Upper lobe of left lung (tissue), 6 donors: ENCODE results near the gene DCTN4. TPM values are rescaled to one million over a fixed set of nuclear protein-coding genes. Genes with fewer than 3 reads are reported as not detected.

Experiments used
- ATAC-seq, 2 donors: fragments of 200-7000 bp; cut with Tn5 transposase; one replicate each; pipeline ENCODE4 v1.9.1; 2022; ENCODE audit warnings: mild to moderate bottlenecking in 2 of 2, moderate library complexity in 2 of 2; ENCODE audit not compliant: low FRiP score in 2 of 2
- DNase-seq, 2 donors: peaks; one replicate each; pipeline ENCODE4 v3.0.0-alpha.2; 2019 to 2020
- H3K27ac ChIP-seq, 4 donors: fragments of 200-600 bp; sonication (generic); one replicate each; pipeline ENCODE4 v1.5.1; 2016 to 2019
- H3K27me3 ChIP-seq, 4 donors: fragments of 200-600 bp; sonication (generic); one replicate each; pipeline ENCODE4 v1.5.1; 2017 to 2019
- H3K36me3 ChIP-seq, 4 donors: fragments of 200-600 bp; sonication (generic); one replicate each; pipeline ENCODE4 v1.5.1; 2016 to 2019
- H3K4me1 ChIP-seq, 4 donors: fragments of 200-600 bp; sonication (generic); one replicate each; pipeline ENCODE4 v1.5.1; 2018 to 2019
- H3K4me3 ChIP-seq, 4 donors: fragments of 200-600 bp; sonication (generic); one replicate each; pipeline ENCODE4 v1.5.1; 2017 to 2019; ENCODE audit warnings: mild to moderate bottlenecking in 2 of 4, moderate library complexity in 1 of 4
- H3K9me3 ChIP-seq, 4 donors: fragments of 200-600 bp; sonication (generic); one replicate each; pipeline ENCODE4 v1.5.1; 2018 to 2019
- CTCF ChIP-seq, 6 experiments: fragments of 450-650 bp in 4 of 6; fragments of 200-600 bp in 2 of 6; sonication (generic) in 2 of 6; IDR thresholded peaks; one replicate each; pipeline ENCODE4 v1.5.1; 2016 to 2019; ENCODE audit warnings: antibody characterized with exemption in 6 of 6
- EP300 ChIP-seq, 4 donors: sonication (generic); formaldehyde crosslinking; IDR thresholded peaks; one replicate each; pipeline ENCODE4 v1.5.1; 2017; ENCODE audit warnings: antibody characterized with exemption in 4 of 4, control low read depth in 2 of 4
- POLR2A ChIP-seq, 4 donors: fragments of 450-650 bp; IDR thresholded peaks; one replicate each; pipeline ENCODE4 v1.5.1; 2016 to 2017; ENCODE audit warnings: antibody characterized with exemption in 4 of 4, mild to moderate bottlenecking in 2 of 4
- POLR2AphosphoS5 ChIP-seq, 2 donors: sonication (generic); formaldehyde crosslinking; IDR thresholded peaks; one replicate each; pipeline ENCODE4 v1.5.1; 2017; ENCODE audit warnings: antibody characterized with exemption in 2 of 2
- WGBS, 2 donors: methylation state at CpG; one replicate each; pipeline ENCODE4 v1.1.5; 2017 to 2018; 5-methylcytosine and 5-hydroxymethylcytosine counted together
- total RNA-seq, 6 donors: library from RNA; depleted of rRNA in 4 of 6; stranded (reverse); fragments of >200 nt in 4 of 6; gene quantifications; one replicate each; pipeline versions ENCODE4 v1.1.0 to v1.2.1, GENCODE V29; 2016 to 2021
- donor health status: DM: no; HTN: no; CAD: no; lungs with moderate emphysema.
- donor health status: DM: no; HTN: yes; CAD: no; lungs with severe emphysema.

DCTN4 gene
- total RNA-seq, 6 donors from 2014 or later = 37.8 to 111 (median 71.4) TPM

- WGBS, 2 donors = 65% methylated on average over 4 of the region's 4 CpGs
- Histone ChIP-seq H3K4me3 (no peak overlapping the region), H3K4me1 (peaks cover 15 to 32% (median 21%) of the 10 kb centered on the region in 4 donors), H3K9me3 (no peaks in the 10 kb centered on the region), H3K27me3 (no peaks in the 10 kb centered on the region), H3K36me3 (no peaks in the 10 kb centered on the region), H3K27ac (peak overlapping the region in 3 of 4 donors; percentile 3 to 49 (median 42))
- DNase-seq (no peak), ATAC-seq (no peak)
- TF ChIP-seq POLR2AphosphoS5 (IDR thresholded peaks at IDR 0.05) = no peak
- no peak for TF ChIP-seq POLR2A (IDR thresholded peaks at IDR 0.05)
- TF ChIP-seq CTCF (IDR thresholded peaks at IDR 0.05) = no peak
- TF ChIP-seq EP300 (IDR thresholded peaks at IDR 0.05) = no peak
These were observed 98.5 kb downstream of the DCTN4 start for GRCh38 chr5:150660108-150660831.

DNA sequence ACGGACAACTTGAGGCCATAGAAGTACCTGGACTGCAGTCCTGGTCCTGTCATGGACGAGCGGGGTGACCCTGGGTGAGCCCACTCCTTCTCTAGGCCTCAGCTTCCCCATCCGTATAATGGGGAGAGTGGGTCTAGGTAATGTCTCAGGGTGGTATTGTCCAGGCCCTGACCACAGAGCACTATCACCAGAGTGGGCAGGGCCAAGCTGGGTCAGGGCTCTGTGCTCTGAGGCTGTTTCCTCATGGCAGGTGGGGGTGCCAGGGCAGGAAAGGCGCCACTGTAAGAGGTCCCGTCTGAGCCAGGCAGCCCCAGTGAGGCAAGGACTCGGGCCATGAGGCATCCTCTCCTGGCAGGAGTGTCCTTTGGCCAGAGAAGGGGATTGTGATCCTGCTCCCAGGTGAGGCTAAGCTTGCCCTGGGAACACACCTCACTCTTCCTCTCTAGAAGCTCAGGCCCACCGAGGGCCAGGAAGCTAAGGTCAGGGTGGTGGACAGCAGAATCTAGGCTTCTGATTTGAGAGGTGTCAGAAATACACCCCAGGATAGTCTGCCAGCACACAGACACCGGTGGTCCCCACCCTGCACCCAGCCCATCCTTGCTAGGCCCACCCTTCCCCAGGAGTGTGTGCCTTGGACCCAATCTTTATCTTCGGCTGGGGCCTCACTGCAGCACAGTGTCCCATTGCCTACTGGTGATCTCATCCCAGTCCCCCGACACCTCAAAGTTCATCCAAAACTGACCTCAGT is 99.3 kb downstream of the DCTN4 start:
- Histone ChIP-seq H3K27me3 (no peaks in the 10 kb centered on the region), H3K4me1 (peaks cover 15 to 32% (median 21%) of the 10 kb centered on the region in 4 donors), H3K27ac (peak overlapping the region in 3 of 4 donors; percentile 8 to 64 (median 49)), H3K9me3 (no peaks in the 10 kb centered on the region), H3K36me3 (no peaks in the 10 kb centered on the region), H3K4me3 (no peak overlapping the region)
- TF ChIP-seq CTCF (IDR thresholded peaks at IDR 0.05) (no peak), POLR2AphosphoS5 (IDR thresholded peaks at IDR 0.05) (no peak), EP300 (IDR thresholded peaks at IDR 0.05) (no peak), POLR2A (IDR thresholded peaks at IDR 0.05) (no peak)
- ATAC-seq (no peak), DNase-seq (no peak)
- WGBS, 2 donors = 70 to 84% methylated on average over 6 to 11 of the region's 11 CpGs

GRCh38 chr5:150658699-150659265 is 100.0 kb downstream of the DCTN4 start:
- TF ChIP-seq EP300 (IDR thresholded peaks at IDR 0.05) (no peak), POLR2A (IDR thresholded peaks at IDR 0.05) (no peak), CTCF (IDR thresholded peaks at IDR 0.05) (no peak)
- no peaks in the 10 kb centered on the region for H3K9me3 ChIP-seq
- no peak overlapping the region for H3K4me3 ChIP-seq
- peaks cover 15 to 33% (median 21%) of the 10 kb centered on the region in 4 donors for H3K4me1 ChIP-seq
- DNase-seq (no peak), ATAC-seq (no peak)
- H3K27ac ChIP-seq = peak overlapping the region in 3 of 4 donors; percentile 22 to 82 (median 64)
- WGBS, 2 donors = 49 to 69% methylated on average over 3 of the region's 3 CpGs
- no peaks in the 10 kb centered on the region for H3K27me3 ChIP-seq
- H3K36me3 ChIP-seq = no peaks in the 10 kb centered on the region

Other genes starting within 250 kb of the DCTN4 start
- 100 to 1,000 TPM in 2 of 6 donors, 10 to 100 TPM in 4; 41.9 to 150 (median 84.3) TPM for gene SYNPO, start 118.4 kb downstream of the DCTN4 start, total RNA-seq
- gene MYOZ3, start 97.8 kb downstream of the DCTN4 start, total RNA-seq = 1 to 10 TPM in 2 of 6 donors, under 1 TPM in 3, not detected in 1; 0.61 to 2.8 (median 0.89) TPM
- 10 to 100 TPM; 22.6 to 46.7 (median 37.6) TPM for gene RBM22, start 58.0 kb downstream of the DCTN4 start, total RNA-seq
- gene SMIM3, start 19.7 kb upstream of the DCTN4 start, total RNA-seq = 10 to 100 TPM; 20.4 to 40.0 (median 21.6) TPM
- gene IRGM, start 87.5 kb upstream of the DCTN4 start, total RNA-seq = 1 to 10 TPM in 2 of 6 donors, under 1 TPM in 3, not detected in 1; 0.17 to 7.5 (median 0.71) TPM
- 1 to 10 TPM in 4 of 6 donors, under 1 TPM in 2; 0.55 to 4.2 (median 1.6) TPM for gene ZNF300, start 146.0 kb upstream of the DCTN4 start, total RNA-seq